ENCODE results near the gene TRMT44.

Gene TRMT44

DNA sequence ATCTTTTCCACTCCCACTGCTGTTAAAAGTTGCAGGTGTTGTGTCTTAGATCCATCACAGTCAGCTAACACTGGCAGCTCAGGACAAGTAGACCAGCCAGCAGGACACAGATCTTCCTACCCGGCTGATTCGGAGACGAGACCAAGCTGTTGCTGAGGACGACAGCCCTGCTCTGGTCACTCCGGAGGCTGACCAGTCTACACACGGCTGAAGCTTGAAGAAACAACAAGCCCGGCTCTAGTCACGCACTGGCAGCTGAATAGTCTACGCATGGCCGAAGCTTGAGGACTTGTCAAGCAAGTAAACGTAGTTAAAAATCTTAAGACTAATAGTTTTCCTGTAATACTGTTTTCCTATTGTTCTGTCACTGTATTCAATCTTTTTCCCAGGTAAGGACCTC lies 1.8 kb upstream of the TRMT44 start:
- FAIRE-seq: no peak

DNA sequence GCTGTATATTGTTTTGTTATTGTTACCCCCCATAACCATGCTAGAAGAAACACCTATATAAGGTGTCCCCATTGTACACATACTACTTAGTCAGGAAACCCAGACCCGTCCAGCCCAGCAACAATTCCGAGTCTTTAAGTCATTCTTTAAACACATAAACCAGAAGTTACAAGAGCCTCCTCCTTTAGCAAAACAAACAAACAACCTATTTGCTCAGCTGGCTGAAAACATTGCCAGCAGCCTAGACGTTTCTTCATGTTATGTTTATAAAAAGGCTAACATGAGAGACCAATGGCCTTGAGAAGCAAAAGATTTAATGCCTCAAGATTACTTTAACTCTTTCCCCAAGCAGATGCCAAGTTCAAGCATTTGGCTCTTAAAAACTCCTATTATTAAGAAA lies 1.4 kb upstream of the TRMT44 start:
- no peak for FAIRE-seq

DNA sequence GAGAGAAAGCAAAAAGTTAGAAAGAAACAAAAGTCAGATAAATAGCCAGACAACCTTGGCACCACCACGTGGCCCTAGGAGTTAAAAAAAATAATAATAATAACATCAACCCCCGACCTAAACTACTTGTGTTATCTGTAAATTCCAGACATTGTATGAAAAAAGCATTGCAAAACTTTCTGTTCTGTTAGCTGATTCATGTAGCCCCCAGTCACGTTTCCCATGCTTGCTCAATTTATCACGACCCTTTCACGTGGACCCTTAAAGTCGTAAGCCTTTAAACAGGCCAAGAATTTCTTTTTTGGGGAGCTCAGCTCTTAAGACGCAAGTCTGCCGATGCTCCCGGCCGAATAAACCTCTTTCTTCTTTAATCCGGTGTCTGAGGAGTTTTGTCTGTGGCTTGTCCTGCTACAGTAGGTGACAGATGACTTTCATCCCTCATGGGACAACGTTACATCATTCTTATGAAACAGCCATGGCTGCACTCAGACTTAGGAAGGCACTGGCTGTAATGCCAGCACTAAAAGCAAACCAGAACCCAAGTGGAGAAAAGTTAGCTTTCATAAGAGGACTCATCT lies 574 bp upstream of the TRMT44 start:
- no peak for FAIRE-seq

DNA sequence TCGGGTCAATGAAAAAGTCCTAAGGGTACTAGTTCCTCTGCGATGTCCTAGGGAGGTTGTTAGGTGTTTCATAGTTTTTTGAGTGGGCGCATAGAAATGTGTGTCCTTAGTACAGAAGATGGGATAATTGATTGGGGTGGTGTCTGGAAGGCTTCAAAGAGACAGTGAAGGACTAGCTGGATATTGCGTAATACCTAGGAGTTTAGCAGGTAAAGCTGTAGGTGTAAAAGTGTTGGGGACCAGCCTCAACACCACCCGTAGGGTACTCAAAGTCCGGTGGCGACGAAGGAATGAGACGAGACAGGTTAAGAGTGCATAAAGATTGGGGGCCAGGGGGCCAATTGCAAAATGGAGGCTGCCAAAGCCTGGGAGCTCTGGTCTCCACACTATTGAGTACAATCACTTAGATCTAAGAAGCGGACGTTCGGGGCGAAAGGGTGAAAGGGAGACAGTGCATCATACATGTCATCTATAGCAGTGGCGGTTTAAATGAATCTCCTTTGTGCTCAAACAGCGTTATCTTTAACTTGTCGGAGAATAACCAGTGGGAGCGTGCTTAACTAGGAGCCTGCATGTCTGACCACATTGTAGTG lies 1.0 kb downstream of the TRMT44 start:
- no peak for FAIRE-seq

DNA sequence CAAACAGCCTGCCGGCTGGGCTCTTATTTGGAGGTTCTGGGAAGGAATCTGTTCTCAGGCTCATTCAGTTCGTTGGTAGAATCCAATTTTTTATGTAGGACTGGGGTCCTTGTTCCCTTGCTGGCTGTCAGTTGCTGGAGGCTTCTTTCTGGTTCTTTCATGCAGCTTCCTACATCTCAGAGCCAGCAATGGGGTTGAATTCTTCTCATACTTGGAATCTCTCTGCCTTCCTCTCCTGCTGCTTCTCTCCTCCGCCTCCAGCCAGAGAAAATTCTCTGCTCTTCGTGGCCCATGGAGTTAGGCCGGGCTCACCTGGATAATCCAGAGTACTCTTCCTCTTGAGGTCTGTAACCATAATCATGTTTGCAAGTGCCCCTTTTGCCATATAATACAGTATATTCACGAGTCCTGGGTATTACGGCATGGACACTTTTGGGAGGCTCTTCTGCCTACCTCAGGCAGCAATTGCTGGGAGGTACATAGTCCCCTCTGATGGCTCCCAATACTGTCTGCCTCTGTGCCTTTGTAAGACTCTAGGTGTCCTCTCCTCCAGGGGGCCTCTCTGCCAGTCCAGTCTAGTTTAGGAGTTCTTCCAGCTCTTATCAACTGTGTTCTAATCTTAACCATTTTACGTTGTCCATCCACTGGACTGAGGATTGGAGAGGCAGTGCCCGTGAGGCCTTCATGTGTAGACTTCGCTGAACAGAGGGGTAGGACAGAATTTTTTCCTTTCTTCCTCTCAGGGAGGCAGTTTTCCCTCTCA lies 2.2 kb downstream of the TRMT44 start:
- FAIRE-seq: no peak

DNA sequence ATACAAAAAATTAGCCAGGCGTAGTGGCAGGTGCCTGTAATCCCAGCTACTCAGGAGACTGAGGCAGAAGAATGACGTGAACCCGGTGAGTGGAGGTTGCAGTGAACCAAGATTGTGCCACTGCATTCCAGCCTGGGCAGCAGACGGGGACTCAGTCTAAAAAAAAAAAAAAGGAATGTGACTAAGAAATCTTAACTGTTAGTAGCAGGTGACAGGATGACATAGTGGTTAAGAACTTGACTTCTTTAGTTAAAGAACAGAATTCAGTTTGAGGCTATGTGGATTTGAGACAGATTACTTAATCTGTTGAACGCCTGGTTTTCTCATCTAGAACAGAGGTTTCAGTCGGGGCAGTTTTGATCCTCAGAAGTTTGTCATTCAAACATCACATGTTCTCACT lies 3.2 kb downstream of the TRMT44 start:
- FAIRE-seq: no peak

DNA sequence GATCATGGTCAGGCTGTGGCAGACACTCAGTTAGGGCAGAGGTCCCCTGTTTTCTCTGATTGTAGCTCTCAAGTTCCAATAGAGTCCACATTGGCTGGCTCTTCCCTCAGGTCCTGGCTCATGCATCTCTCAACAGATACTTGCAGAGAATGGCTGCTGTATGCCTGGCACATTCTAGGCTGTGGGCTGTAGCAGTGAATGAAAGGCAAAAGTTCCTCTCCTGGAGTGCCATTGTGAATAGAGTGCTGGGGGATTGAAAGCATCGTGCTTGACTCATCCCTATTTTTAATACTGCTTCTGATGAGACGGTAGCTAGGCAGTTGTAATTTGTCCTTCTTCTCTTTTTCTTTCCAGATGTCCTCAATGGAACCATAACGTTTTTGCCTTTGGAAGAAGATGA lies 5.5 kb downstream of the TRMT44 start:
- FAIRE-seq: no peak

DNA sequence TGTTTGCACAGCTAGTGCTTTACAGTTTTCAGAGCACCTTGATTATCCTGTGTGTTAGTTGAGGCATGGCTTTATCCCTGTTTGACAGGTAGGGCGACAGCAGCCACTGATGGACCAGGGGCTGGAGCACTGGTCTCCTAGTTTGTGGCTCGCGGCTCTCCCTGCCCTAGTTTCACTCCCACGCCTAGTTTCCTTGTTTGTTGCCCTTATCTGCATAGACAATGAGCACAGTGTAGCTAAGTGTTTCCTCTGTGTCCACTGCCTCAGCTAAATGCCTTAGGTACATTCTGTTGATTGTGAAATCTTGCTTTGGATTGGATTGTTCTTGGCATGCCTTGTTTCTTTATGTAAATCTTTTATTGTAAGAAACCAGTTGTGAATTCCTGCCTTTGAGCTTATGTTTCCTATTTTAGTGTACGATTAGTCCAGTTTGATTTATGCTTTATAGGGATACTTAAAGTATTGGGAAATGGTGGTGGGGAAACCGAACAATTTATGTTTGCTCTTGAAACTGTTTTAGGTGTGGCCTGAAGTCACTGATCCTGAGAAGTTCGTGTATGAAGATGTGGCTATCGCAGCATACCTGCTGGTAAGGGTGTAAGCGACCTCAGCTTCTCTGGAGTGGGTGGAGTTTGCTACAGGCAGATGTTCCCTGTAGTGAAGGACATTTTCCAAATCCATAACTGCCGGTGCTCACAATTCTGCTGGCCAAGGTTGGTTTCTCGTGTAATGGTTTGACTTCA lies 11.0 kb downstream of the TRMT44 start:
- no peak for FAIRE-seq

DNA sequence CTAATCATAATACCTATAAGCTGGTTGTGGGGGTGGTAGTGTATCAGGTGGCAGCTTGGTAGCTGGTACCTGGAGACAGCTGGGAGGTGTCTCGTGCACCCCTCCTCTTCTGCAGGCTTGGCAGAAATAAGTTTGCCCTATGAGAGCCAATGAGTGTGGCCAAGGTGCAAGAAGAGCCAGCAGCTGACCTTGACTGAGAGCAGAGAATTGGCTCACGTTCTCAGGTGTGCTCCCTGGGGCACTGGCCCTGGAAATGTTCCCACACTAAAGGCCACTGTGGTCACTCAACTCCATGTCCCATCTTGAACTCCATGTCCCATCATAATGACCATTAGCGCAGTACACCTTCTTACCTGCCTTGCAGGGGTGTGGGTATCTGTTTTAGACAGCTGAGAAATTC lies 13.4 kb downstream of the TRMT44 start:
- no peak for FAIRE-seq

DNA sequence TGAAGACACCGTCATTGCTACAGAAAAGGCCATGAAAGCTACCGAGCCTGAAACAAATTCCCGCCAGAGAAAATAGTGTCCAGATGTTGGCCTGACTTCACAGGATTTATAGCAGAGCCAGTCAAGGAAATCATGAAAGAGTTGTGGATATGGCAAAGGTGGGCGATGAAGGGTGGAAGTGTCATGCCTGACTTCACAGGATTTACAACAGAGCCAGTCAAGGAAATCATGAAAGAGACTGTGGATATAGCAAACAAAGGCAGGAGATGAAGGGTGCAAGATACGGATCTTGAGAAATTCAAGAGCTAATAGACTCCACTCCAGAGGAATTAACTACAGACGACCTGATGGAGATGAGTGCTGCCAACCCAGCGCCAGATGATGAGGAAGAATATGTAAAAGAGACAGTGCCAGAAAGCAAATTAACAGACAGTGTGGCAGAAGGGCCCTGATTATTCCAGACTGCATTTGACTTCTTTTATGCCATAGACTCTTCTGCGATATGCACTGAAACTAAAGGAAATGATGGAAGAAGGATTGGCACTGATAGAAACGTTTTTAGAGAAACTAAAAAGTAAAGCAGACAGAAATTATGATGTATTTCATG lies 17.2 kb downstream of the TRMT44 start:
- no peak for FAIRE-seq

DNA sequence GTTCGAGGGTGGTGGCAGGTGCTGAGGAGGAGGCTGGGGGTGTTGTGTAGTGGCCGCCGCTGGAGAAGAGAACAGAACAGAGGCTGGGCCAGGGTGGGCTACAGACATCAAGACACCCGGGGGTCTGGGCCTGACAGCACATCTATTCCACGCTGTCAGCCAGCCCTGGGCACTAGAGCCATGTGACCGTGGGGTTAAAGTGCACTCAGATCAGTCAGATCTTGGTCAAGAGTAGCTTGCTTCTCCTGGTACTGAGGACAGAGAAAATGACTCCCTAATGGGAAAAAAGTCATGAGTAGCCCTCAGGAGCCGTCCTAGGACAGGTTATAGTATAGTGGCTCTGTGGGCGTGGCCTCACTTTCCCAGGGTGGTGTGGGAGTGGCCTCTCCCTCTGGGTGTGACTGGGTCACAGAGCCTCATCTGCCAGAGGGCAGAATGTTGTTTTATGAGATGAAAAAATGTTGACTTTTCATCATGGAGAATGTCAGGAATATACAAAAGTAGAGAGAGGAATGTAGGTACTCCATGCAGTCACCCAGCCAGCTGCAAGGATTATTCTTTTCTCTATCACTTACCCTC lies 19.4 kb downstream of the TRMT44 start:
- no peak for FAIRE-seq

DNA sequence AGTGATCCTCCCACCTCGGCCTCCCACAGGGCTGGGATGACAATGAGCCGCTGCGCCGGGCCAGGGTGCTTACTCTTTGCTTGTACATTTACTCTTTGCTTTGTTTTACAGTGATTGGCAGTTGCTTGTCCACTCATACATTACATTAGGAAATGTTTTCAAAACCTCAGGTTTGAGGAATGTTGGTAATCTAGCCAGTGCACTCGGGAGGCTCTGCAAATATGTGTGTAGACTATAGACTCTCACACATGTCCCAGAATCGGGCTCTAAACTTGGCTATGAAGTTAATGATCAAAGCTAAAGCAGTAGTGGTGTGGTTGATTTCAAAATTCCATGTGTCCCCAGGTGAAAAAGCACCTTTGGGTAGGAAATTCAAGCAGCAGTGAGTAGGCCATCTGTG lies 20.5 kb downstream of the TRMT44 start:
- FAIRE-seq: no peak

DNA sequence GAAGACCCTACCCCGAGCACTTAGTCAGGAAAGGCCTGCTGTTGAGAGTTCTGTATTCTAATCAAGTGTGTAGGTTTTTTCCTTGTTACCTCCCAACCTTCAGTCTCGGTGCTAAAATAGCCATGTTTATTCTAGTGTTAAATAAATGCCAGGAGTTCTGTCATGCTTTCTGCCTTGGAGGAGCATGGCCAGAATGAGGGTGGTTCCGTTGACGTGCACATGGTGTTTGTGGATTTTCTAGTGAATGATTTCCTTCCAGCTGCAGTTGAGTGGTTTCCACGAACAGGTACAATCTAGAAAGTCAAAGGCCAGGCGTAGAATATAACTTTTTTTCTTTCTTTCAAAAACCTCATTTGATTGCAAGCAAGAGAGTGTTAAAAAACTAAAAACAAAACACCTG lies 21.0 kb downstream of the TRMT44 start:
- no peak for FAIRE-seq

DNA sequence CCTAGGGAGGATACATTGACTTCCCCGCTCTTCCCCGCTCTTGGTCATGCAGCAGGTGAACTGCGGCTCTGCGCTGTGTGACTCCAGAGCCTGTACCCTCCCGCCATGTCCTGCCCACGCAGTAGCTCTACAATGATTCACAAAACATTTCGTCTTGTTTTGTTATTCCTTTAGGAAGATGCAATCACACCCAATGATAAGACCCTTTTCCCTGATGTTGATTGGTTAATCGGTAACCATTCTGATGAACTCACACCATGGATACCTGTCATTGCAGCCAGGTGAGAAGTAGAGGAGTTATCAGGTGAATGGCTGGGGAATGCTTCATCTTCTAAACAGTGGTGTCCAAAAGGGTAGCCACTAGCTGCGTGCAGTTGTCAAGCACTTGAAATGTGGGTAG lies 23.2 kb downstream of the TRMT44 start:
- no peak for FAIRE-seq

DNA sequence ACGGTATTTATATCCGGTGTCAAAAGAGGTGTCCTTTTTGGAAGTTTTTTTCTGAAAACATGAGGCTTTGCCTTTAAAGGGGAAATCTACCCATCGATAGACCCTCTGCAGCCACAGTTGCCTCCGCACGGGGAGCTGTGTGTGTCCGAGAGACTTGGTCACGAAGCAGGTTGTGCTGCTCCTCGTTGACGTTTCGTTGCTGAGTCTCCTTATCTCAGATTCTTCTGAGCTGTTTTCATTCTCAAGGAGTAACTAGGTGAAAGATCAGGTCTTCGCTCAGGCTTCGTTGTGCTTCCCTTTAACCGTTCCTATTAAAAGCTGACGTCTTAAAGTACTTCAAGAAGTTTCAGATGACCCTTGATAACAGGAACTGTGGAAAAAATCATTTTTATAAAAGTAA lies 23.8 kb downstream of the TRMT44 start:
- FAIRE-seq: no peak

DNA sequence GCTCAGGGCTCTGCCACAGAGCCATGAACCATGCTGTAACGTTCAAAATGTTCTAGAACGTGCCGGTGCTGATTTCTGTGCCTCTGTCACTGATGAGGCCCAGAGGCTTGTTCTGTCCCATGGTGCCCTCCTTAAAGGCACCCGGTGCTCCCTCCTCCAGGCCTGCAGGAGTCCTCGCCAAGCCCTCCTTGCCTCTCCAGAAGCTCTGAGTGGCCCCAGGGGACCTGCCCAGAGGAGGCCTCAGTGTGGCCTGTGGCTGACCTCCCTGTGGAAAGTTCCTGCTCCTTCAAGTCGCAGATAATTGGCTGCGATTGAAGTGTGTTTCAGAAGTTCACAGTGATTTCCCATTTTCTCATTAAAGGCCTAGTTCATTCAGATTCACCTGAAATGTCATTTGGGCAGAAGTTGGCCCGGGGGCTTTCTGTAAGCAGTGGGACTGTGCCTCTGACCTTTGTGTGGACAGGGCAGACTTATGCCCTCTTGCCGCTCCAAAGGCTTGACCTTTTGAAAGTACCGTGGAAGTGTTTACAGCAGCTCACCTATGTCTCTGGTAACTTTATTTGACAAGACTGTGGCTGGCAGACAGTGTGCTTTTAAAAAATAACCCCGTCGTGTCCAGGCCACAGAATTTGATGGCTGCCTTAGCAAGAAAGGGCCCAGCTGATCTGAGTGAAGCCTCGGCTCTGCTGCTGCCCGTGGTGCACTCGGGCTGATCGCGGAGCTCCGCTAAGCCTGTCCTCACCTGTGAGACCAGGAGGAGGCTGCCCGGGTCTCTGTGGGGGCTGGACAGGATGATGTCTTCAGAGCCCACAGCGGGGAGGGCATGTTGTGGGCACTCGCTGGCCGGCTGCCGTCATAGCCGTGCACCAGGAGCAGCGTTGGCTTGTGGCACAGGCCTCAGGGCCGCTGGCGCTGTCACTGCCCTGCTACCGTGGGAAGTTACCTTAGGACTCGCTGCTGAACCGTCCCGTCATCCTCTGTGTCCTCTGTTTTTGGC lies 25.3 kb downstream of the TRMT44 start:
- FAIRE-seq: no peak

DNA sequence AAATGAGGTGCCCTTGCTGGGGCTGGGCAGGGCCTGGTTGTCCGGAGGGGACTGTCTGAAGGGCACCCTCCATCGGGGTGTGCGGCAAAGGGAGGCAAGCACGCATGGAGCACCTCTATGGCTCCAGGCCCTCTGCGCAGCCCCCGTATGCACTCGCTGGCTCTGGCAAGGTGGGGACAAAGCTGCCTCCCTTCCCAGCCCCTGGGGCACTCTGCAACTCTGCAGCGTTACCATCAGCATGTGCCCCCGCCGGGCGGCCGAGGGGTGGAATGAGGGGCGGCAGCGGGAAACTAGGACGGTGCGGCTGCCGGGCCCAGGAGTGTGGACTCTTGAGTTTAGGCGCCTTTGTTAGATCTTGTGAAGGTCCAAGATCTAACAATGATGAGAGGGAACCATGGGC lies 26.4 kb downstream of the TRMT44 start:
- no peak for FAIRE-seq

DNA sequence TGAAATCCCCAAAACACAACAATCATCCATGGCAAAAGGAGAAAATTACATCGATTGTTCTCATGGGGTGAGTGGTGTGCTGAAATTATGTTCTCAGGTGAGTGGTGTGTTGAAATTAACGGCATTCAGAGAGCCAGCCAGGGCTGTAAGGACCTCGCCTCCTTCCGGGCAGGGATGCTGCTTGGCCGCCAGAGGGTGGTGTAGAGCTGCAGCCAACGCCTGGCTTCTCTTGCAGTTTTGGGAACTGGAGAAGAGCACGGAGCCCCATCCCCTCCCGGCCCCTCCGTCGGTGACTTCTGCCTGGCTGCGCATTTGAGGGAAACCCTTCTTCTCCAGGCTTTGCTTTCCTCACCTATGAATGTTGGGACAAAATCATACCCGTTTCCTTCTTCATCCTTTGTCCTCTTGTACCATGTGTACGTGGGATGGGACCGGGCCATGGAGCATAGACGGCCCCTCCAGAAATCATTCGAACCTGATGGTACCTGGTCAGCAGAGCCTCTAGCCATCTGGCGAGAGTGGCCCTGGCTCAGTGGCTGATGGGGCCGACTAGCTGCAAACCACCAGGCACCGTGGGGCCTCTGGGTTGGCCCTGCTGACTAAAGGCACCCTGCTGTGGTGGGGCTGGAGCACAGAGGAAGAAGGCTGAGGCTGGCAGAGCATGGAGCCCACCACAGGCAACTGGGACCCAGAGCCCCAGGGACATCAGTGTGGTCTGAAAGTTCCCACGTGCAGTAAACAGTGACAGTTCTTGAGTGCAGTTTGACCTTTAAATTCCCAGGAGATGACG lies 28.4 kb downstream of the TRMT44 start:
- FAIRE-seq: no peak

DNA sequence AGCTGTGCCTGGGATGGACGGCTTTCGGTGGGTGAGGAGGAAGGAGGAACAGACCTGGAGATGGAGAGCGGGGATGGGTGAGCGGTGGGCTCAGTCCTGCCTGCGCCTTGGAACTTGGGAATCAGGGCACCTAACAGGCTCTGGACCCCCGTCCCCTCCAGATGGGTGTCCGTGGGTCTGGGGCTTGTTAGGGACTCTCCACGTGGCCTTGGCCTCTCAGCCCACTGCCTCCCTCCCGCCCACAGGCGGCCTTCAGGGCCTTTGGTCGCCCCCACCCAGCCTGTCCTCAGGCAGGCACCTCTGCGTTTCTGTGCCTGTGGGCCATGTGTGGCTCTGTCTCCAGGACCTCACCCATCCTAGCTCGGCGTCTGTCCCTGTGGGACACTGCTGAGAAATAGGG lies 29.0 kb downstream of the TRMT44 start:
- no peak for FAIRE-seq

DNA sequence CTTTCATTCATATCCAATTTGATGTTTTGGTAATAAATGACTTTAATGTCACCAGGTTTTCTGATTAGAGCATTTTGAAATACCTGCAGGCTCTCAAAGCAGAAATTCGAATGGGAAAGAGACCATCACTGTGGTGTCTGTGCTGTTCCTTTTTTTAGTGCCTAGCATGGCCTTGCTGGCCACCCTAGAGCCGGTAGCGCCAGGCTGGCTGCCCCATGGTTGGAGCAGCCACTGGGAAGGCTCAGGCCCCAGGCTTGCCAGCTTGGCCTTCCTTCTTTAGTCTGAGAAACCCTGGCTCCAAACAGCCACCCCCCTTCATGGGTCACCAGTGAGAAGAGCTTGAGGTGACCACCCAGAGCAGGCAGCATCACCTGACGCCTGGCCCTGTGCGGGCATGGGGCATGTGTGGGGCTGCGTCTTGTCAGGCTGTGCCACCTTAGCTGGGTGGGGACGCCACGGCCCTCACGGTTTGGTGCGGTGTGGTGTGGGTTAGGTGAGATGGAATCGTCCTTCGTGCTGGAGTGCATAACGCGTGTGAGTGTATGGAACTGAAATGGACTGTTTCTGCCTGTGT lies 30.0 kb downstream of the TRMT44 start:
- no peak for FAIRE-seq

Measured in colon (tissue), 2 donors.